HCEC 1CT (cell line): ENCODE results near the gene SIPA1L2.

Source experiments
- DNase-seq: peaks from one replicate; pipeline ENCODE4 v3.0.0-alpha.2; 2017

Gene SIPA1L2

GRCh38 chr1:232630047-232630893, at the start of gene SIPA1L2:
Gene SIPA1L2, minus strand, starts transcription at chr1:232630133. Its CDS starts 114,794 bp downstream, at chr1:232515339.
- DNase-seq = peak; percentile 68

- DNase-seq = no peak
Measured at GRCh38 chr1:232678185-232678886, 48.4 kb upstream of the SIPA1L2 start.

GRCh38 chr1:232676307-232676706, 46.4 kb upstream of the SIPA1L2 start:
- DNase-seq = no peak

- no peak for DNase-seq
Measured at GRCh38 chr1:232675898-232676297, 46.0 kb upstream of the SIPA1L2 start.

- no peak for DNase-seq
Measured at GRCh38 chr1:232675260-232675659, 45.3 kb upstream of the SIPA1L2 start.

- DNase-seq = no peak
Measured at GRCh38 chr1:232673256-232673655, 43.3 kb upstream of the SIPA1L2 start.

- DNase-seq = no peak
Measured at GRCh38 chr1:232669981-232670747, 40.2 kb upstream of the SIPA1L2 start.

GRCh38 chr1:232667778-232668165, 37.8 kb upstream of the SIPA1L2 start:
- no peak for DNase-seq

- no peak for DNase-seq
Measured at GRCh38 chr1:232667094-232667777, 37.3 kb upstream of the SIPA1L2 start.

GRCh38 chr1:232664844-232665777, 35.2 kb upstream of the SIPA1L2 start:
- no peak for DNase-seq

- no peak for DNase-seq
Measured at GRCh38 chr1:232662910-232663309, 33.0 kb upstream of the SIPA1L2 start.

- DNase-seq = no peak
Measured at GRCh38 chr1:232658386-232658785, 28.5 kb upstream of the SIPA1L2 start.

- DNase-seq = no peak
Measured at GRCh38 chr1:232657426-232658005, 27.6 kb upstream of the SIPA1L2 start.

- no peak for DNase-seq
Measured at GRCh38 chr1:232655746-232656085, 25.8 kb upstream of the SIPA1L2 start.

- DNase-seq = no peak
Measured at GRCh38 chr1:232655028-232655745, 25.3 kb upstream of the SIPA1L2 start.

- DNase-seq = no peak
Measured at GRCh38 chr1:232653789-232654188, 23.9 kb upstream of the SIPA1L2 start.

GRCh38 chr1:232650845-232651244, 20.9 kb upstream of the SIPA1L2 start:
- no peak for DNase-seq

- DNase-seq = no peak
Measured at GRCh38 chr1:232650418-232650817, 20.5 kb upstream of the SIPA1L2 start.

GRCh38 chr1:232648316-232648715, 18.4 kb upstream of the SIPA1L2 start:
- DNase-seq = no peak

GRCh38 chr1:232644209-232644608, 14.3 kb upstream of the SIPA1L2 start:
- no peak for DNase-seq

GRCh38 chr1:232643251-232643650, 13.3 kb upstream of the SIPA1L2 start:
- no peak for DNase-seq
